DOHH2 (cell line): ENCODE measurements around the gene KIF16B.

Source experiments
- CTCF ChIP-seq: fragments of 200-600 bp; sonication (generic); IDR thresholded peaks from one replicate; pipeline ENCODE4 v1.5.1; 2014; ENCODE audit warnings: antibody characterized with exemption, mild to moderate bottlenecking, low read depth, low read length; ENCODE audit not compliant: poor library complexity, severe bottlenecking
- EZH2phosphoT487 ChIP-seq: fragments of 200-600 bp; sonication (generic); IDR thresholded peaks from 2 replicates; pipeline ENCODE4 v1.6.1; 2017; ENCODE audit warnings: borderline replicate concordance, mild to moderate bottlenecking, antibody characterized with exemption, low read length, moderate library complexity, mixed read lengths

- TF ChIP-seq CTCF = no peak
- no peak for TF ChIP-seq EZH2phosphoT487
Measured at GRCh38 chr20:16410626-16411025, 162.6 kb downstream of the KIF16B start.
